Calu3 (cell line): Measurements from ENCODE around the gene PTPRN2. TPM values are rescaled to one million over a fixed set of nuclear protein-coding genes. Genes with fewer than 3 reads are reported as not detected.

Experiments used
- BruUV-seq: library from RNA; stranded (reverse); fragments of 400-500 nt; replicated peaks from 2 replicates; lab custom pipeline; 2021; lab: Mats Ljungman, UMichigan
- CTCF ChIA-PET: fragments of 300-600 bp; sonication (Branson Sonifier 250); formaldehyde crosslinking; loops from one replicate; lab custom pipeline; 2022; ENCODE audit warnings: antibody characterized with exemption; lab: Charles Lee
- DNase-seq: peaks from one replicate; pipeline ENCODE4 v3.0.0; 2022
- H3K27ac Mint-ChIP-seq: one replicate; pipeline ENCODE4 v1.8.0; 2022; ENCODE audit warnings: mixed read lengths; ENCODE audit not compliant: unreplicated experiment
- H3K27me3 Mint-ChIP-seq: one replicate; pipeline ENCODE4 v1.8.0; 2022; ENCODE audit warnings: mixed read lengths; ENCODE audit not compliant: unreplicated experiment
- H3K36me3 Mint-ChIP-seq: one replicate; pipeline ENCODE4 v1.8.0; 2022; ENCODE audit warnings: mild to moderate bottlenecking, moderate library complexity, mixed read lengths; ENCODE audit not compliant: insufficient read depth, unreplicated experiment
- H3K4me1 Mint-ChIP-seq: one replicate; pipeline ENCODE4 v1.8.0; 2022; ENCODE audit warnings: mild to moderate bottlenecking, low read depth, mixed read lengths; ENCODE audit not compliant: unreplicated experiment
- H3K4me3 Mint-ChIP-seq: one replicate; pipeline ENCODE4 v1.8.0; 2022; ENCODE audit warnings: mild to moderate bottlenecking, low read depth, moderate library complexity, mixed read lengths; ENCODE audit not compliant: unreplicated experiment
- H3K9me3 Mint-ChIP-seq: one replicate; pipeline ENCODE4 v1.8.0; 2022; ENCODE audit warnings: low read depth, mixed read lengths; ENCODE audit not compliant: unreplicated experiment
- CTCF ChIP-seq: fragments of 200-600 bp; IDR thresholded peaks from one replicate; pipeline ENCODE4 v1.8.0; 2022; ENCODE audit warnings: antibody characterized with exemption; ENCODE audit not compliant: unreplicated experiment
- intact Hi-C: fragments of 100-400 bp; cut with micrococcal nuclease; formaldehyde crosslinking; loops from one replicate; pipeline ENCODE4 v1.10.0; 2022; ENCODE audit not compliant: unreplicated experiment
- total RNA-seq: library from RNA; stranded (reverse); gene quantifications from 2 replicates; pipeline ENCODE4 v1.2.3, GENCODE V29; 2022

PTPRN2 gene
- total RNA-seq, 1 experiment from 2014 or later = 2.0 TPM

- no peak overlapping the region for H3K4me3 Mint-ChIP-seq
- intact Hi-C loops = no loop called here
- no TSS peak for BruUV-seq
- CTCF ChIA-PET = no interaction called here
- no peaks in the 10 kb centered on the region for H3K4me1 Mint-ChIP-seq
- DNase-seq = no peak
- H3K36me3 Mint-ChIP-seq = no peaks in the 10 kb centered on the region
- TF ChIP-seq CTCF = no peak
- H3K27ac Mint-ChIP-seq = no peak overlapping the region
- no peaks in the 10 kb centered on the region for H3K9me3 Mint-ChIP-seq
- H3K27me3 Mint-ChIP-seq = no peaks in the 10 kb centered on the region
These were observed 977.5 kb downstream of the PTPRN2 start for GRCh38 chr7:157609932-157610640.

GRCh38 chr7:157609516-157609915, 978.1 kb downstream of the PTPRN2 start:
- Mint-ChIP-seq H3K9me3 (no peaks in the 10 kb centered on the region), H3K27me3 (no peaks in the 10 kb centered on the region), H3K4me3 (no peak overlapping the region), H3K27ac (no peak overlapping the region), H3K36me3 (no peaks in the 10 kb centered on the region), H3K4me1 (no peaks in the 10 kb centered on the region)
- no TSS peak for BruUV-seq
- CTCF ChIA-PET = no interaction called here
- TF ChIP-seq CTCF = no peak
- no peak for DNase-seq
- intact Hi-C loops = no loop called here

GRCh38 chr7:157607218-157607617, 980.4 kb downstream of the PTPRN2 start:
- DNase-seq = no peak
- Mint-ChIP-seq H3K4me3 (no peak overlapping the region), H3K4me1 (no peaks in the 10 kb centered on the region), H3K36me3 (no peaks in the 10 kb centered on the region), H3K27ac (no peak overlapping the region), H3K9me3 (no peaks in the 10 kb centered on the region), H3K27me3 (no peaks in the 10 kb centered on the region)
- intact Hi-C loops = no loop called here
- no peak for TF ChIP-seq CTCF
- CTCF ChIA-PET = no interaction called here
- BruUV-seq = no TSS peak

GRCh38 chr7:157606140-157606539, 981.5 kb downstream of the PTPRN2 start:
- Mint-ChIP-seq H3K27ac (no peak overlapping the region), H3K4me1 (no peaks in the 10 kb centered on the region), H3K4me3 (no peak overlapping the region), H3K36me3 (no peaks in the 10 kb centered on the region), H3K9me3 (no peaks in the 10 kb centered on the region), H3K27me3 (no peaks in the 10 kb centered on the region)
- no peak for TF ChIP-seq CTCF
- intact Hi-C loops = no loop called here
- CTCF ChIA-PET = no interaction called here
- no peak for DNase-seq
- no TSS peak for BruUV-seq
